ENCODE data around the gene RUNDC3A.

RUNDC3A gene

DNA sequence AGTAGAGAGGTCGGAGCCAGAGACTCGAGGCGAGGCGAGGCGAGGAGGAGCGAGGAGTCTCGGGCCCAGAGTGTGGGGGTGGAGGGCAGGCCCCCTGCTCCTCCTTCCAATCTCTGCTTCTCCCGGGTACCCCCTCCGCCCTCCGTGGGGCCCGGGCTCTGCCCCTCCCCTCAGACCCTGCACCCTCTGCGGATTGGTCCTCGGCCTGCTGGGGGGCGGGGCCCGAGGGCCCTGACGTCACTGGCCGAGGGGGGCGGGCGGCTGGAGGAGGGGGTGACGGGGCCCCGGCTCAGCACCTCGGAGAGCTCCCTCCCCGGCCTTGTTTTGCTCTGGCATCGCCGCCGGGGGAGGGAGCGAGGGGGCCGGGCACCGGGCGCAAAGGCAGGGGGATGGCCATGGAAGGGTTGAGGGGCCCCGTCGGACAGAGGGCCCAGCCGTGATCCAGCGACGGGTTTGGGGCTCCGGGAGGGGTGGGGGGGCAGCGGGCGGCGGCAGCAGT is at the start of gene RUNDC3A:
Gene RUNDC3A, plus strand, starts transcription at position 282 of the 499 bp plus-strand sequence. CDS start 232 bp downstream, outside the sequence.
- peak; percentile 83 for DNase-seq

DNA sequence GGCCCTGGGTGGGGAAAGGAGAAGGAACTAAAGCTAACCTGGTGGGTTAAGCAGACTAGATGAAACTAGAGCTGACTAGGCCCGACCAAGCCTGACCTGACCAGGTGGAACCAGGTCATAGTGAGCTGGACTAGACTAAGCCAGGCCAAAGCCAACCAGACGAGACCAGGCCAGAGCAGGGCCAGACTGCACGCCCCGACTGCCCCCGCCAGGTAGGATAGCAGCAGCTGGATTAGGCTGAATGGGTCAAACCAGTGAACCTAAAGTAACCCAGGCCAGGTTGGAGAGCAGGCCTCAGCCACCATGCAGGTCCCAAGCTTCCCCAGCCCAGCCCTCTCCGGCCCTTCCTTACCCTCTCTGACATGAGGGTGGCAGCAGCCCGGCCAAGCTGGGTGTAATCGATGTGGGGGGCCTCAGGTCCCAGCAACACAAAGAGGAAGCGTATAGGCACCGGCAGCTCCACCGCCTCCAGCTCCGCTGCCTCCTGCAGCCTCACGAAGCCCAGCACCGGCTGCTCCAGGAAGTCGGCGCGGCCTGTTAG is 49.5 kb upstream of the RUNDC3A start:
- no peak for DNase-seq

DNA sequence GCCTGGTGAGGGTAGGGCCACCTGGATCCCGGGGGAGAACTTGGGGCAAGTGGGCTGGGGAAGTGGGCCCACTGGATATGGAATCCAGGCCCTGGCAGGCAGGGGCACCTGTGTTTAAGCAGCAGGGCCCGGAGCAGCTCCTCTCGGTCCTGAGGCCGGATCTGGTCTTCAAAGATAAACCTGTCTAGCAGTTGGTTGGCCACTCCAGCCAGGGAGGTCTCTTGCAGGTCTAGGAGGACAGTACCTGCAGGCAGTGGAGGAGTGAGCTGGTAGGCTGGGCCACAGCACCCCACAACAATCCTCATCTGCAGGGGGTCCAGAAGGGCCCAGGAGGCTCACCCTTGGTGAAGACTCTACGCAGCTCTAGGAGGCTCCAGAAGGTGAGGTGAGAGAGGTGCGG is 48.1 kb upstream of the RUNDC3A start:
- no peak for DNase-seq

GRCh38 chr17:44262654-44263225 is 45.7 kb upstream of the RUNDC3A start:
- no peak for DNase-seq

GRCh38 chr17:44263345-44263902 is 45.0 kb upstream of the RUNDC3A start:
- DNase-seq: no peak

GRCh38 chr17:44266402-44267164 is 41.8 kb upstream of the RUNDC3A start:
- DNase-seq: no peak

GRCh38 chr17:44267165-44267455 is 41.3 kb upstream of the RUNDC3A start:
- no peak for DNase-seq

- DNase-seq: no peak
Observed at GRCh38 chr17:44267818-44268490, 40.4 kb upstream of the RUNDC3A start, which contains the start of gene SLC4A1. Gene SLC4A1, minus strand, starts transcription at chr17:44268135. Its CDS starts 5,269 bp downstream, at chr17:44262866.

DNA sequence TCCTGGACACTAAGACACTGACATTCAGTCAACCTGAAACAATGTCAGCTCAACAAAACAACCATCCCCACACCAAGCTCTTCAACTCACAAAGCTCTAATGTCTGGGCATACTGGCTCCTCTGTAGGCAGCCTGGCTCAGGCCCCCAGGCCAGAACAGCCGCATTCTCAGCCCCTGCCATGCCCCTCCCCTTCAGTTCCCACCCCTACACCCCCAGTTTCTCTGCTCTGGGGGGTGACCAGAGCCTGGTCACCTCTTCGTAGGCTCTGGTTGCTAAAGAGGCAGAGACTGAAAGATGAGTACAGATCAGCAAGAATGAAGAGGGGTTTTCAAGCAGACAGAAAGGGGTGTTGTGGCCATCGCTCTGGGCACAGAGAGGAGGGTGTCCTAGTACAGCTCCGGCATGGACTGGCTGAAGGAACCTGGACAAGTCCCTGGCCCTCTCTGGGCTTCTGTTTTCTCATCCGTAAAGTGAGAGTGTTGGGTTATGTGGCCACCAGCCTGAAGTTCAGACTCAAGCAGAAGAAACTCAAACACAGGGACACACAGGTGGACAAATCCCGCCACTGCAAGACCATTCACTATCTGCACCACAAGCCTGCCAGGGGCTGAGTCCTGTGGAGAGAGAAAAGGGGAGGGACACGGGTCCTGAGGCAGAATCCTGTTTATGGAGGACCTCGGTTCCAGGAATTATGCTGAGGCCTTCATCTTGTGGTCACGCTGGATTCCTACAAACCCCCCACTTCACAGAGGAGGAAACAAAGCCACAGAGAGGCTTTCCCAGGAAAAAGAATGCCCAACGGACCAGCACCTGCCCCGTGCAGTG is 39.5 kb upstream of the RUNDC3A start:
- no peak for DNase-seq

- DNase-seq: no peak
Observed at GRCh38 chr17:44269535-44270240, 38.7 kb upstream of the RUNDC3A start.

DNA sequence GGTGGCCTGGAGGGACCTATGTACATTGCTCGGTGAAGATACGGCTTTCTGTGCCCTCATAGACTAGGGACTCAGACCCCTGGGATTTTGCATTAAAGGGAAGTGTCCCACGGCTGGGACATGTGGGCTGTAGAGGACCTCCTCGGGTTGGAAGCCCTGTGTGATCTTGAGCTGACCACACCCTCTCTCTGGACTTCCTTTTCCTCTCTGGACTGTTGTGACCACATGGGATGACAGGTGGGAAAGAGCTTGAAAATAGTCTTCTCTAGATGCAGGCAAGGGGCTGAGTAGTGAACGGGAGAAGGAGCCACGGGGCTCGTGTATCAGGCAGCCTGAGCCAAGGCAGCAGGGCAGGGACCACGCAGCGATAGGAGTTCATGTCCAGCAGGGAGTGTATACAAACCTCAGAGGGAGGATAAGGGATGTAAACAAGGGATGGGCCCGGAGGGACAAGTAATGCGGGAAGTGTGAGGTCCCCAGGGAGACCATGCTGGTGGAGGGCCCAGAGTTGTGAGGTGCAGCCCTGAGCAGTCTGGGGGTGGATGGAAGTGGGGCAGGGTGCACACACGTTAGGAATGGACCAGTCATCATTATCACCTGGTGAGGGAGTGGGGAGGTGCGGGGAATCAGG is 36.0 kb upstream of the RUNDC3A start:
- DNase-seq: no peak

- DNase-seq: no peak
Observed at GRCh38 chr17:44272954-44273353, 35.4 kb upstream of the RUNDC3A start.

DNA sequence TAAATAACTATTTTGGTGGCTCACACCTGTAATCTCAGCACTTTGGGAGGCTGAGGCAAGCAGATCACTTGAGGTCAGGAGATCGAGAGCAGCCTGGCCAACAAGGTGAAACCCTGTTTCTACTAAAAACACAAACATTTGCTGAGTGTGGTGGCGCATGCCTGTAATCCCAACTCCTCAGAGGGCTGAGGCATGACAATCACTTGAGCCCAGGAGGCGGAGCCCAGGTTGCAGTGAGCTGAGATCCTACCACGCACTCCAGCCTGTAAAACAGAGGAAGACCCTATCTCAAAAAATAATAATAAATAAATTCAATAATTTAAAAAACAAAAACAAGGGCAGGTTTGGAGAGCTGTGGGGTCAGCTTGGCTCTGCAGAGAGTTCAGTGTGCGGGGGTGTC is 34.8 kb upstream of the RUNDC3A start:
- DNase-seq: no peak

GRCh38 chr17:44277976-44278375 is 30.4 kb upstream of the RUNDC3A start:
- no peak for DNase-seq

DNA sequence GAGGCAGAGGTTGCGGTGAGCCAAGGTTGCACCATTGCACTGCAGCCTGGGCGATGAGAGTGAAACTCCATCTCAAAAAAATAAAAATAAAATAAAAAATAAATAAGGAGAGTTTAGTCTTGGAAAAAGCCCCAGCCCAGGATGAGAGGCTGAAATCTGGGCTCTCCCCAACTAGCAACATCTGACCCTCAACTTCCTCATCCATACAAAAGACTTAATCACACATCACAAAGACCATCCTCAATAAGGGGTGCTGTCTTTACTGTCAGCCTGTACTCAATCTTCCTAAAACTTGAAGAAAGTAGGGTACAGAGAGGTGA is 29.1 kb upstream of the RUNDC3A start:
- no peak for DNase-seq

DNA sequence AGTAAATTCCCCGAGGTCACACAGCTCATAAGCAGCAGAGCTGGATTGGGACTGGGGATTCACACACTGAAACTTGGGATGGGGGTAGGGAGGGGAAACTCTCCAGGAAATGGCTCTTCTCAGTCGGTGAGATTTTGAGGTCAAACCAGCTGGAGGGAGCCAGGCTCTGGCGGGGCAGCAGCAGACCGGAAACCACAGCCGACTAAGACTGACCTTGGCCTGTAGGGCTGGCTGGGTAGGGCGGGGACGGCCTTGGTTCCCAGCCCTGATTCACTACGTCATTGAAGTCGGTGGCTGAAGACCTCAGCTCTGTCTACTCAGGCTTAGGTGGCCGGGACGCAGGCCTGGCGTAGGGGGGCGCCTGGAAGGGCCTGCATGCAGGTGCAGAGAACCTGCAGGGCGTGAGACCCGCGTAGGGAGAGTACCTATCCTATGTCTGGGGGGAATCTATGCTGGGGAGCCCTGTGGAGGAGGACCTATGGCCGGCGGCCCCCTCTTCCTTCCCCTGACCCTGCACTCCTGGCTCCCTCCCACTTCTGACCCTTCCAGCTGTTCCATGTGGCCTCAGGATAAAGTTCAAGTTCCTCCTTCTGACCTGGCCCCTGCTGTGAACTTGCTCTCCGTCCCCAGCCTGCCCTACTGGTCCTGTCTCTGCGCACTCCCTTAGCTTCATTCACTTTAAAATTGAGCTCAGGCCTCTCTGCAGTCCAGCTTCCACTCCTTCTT is 28.6 kb upstream of the RUNDC3A start:
- DNase-seq: no peak

DNA sequence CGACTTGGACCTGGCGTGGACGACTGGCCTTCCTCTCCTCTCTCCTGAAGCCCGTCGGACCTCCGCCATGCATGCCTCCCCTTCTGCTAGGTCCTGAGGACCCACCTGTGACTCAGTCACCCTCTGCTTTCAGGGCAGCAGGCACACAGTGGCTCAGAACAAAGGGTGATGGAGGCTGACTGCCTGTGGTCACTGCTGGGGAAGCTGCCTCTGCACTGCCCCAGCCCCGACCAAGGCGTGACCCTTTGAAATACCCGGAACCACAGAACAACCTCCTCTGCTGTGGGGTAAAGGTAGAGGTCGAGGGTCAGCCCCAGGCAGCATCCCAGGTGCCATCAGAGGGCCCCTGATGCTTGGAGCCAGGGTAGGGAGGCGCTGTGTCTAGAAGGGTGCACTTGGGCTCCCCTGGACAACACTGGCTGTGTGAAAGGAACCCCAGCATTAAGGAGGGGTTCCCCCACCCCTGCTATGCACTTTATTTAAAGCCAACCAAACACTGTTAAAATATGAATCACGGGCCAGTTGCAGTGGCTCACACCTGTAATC is 27.9 kb upstream of the RUNDC3A start:
- DNase-seq: no peak

GRCh38 chr17:44281570-44281969 is 26.8 kb upstream of the RUNDC3A start:
- DNase-seq: no peak

DNA sequence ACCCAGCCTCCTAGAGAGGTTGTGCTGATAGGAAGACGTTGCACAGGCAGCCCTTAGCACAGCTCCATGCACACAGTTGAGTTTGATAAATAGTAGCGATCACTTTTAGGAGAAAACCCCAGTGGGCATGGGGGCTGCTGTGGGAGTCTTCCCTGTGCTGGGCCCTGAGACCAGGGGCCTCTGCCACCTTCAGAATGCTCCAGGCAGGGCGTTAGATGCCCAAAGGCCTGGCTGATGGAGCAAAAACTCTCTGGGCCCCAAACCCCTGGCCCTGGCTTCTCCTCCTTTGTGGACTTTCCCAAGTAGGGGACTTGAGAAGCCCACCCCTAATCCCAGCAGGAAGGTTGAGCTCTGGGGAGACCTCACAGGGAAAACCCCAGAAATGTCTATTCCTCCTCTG is 26.1 kb upstream of the RUNDC3A start:
- DNase-seq: no peak

DNA sequence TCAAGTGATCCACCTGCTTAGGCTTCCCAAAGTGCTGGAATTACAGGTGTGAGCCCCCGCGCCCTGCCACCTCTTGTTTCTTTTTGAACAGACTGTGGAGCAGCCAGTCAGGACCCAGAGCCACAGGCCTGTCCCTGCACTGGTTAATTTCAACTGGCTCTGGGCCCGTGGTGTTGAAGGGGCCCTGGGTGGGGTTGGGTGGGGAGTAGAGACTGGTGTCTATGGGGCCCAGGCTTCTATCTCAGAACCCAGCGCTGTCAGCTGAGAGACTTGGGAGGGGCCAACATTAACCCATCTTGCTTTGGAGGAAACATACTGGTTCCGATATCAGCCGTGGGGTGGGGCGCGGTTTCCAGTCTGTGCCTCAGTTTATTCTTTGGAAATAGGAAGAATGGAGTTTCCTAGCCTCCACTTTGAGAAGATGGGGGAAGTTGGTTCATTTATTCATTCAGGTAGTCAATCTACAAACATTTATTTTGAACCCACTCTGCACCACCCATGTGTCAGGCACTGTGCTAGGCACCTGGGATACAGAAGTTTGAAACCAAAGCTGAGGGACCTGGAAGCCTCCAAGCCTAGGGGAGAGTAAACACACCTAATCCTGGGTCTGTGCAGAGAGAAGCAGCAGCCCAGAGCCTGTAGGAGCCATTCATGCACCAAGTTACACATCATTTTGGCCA is 24.9 kb upstream of the RUNDC3A start:
- no peak for DNase-seq

Measured in NCI-H1105 (cell line).